OCI-M1 (cell line): ENCODE measurements around the gene DPYSL5.
A peak's percentile ranks its signal among the peaks of the same experiment; 100 is the strongest.

ENCODE experiments used
- DNase-seq: peaks from one replicate; lab custom pipeline; 2025; lab: John Stamatoyannopoulos, UW

Gene DPYSL5

GRCh38 chr2:26846334-26847306, 1.3 kb upstream of the DPYSL5 start:
- DNase-seq: peak; percentile 82

- DNase-seq: no peak
These were observed 651 bp upstream of the DPYSL5 start for GRCh38 chr2:26847307-26847654.

GRCh38 chr2:26848336-26849055, 564 bp downstream of the DPYSL5 start:
- DNase-seq: no peak

- no peak for DNase-seq
These were observed 1.4 kb downstream of the DPYSL5 start for GRCh38 chr2:26849056-26849999.

- no peak for DNase-seq
These were observed 2.1 kb downstream of the DPYSL5 start for GRCh38 chr2:26850000-26850431.

- DNase-seq: peak; percentile 28
These were observed 2.6 kb downstream of the DPYSL5 start for GRCh38 chr2:26850505-26850904.

- no peak for DNase-seq
These were observed 4.7 kb downstream of the DPYSL5 start for GRCh38 chr2:26852405-26853306.

- no peak for DNase-seq
These were observed 5.8 kb downstream of the DPYSL5 start for GRCh38 chr2:26853751-26854150.

- DNase-seq: no peak
These were observed 6.4 kb downstream of the DPYSL5 start for GRCh38 chr2:26854283-26854827.

GRCh38 chr2:26855466-26855865, 7.5 kb downstream of the DPYSL5 start:
- no peak for DNase-seq

GRCh38 chr2:26859622-26860021, 11.7 kb downstream of the DPYSL5 start:
- no peak for DNase-seq

- DNase-seq: no peak
These were observed 12.4 kb downstream of the DPYSL5 start for GRCh38 chr2:26860211-26860850.

GRCh38 chr2:26861610-26862224, 13.8 kb downstream of the DPYSL5 start:
- no peak for DNase-seq

GRCh38 chr2:26864226-26864625, 16.3 kb downstream of the DPYSL5 start:
- no peak for DNase-seq

GRCh38 chr2:26864646-26865045, 16.7 kb downstream of the DPYSL5 start:
- DNase-seq: no peak

- no peak for DNase-seq
These were observed 22.7 kb downstream of the DPYSL5 start for GRCh38 chr2:26870585-26871095.

GRCh38 chr2:26873286-26873983, 25.5 kb downstream of the DPYSL5 start:
- DNase-seq: no peak

- DNase-seq: no peak
These were observed 26.6 kb downstream of the DPYSL5 start for GRCh38 chr2:26874514-26874913.
